ENCODE measurements around the gene NKAPL.
"Not testable (repeated sequence)": the region's sequence is repeated elsewhere in the genome, so short reads cannot be mapped to it uniquely, and the experiment has no call there.

NKAPL gene

GRCh38 chr6:28296520-28297060 lies 37.5 kb downstream of the NKAPL start:
- no peak for DNase-seq (ENCODE audit: low read depth)

GRCh38 chr6:28303570-28303969 lies 44.5 kb downstream of the NKAPL start:
- DNase-seq (ENCODE audit: low read depth), result no peak

GRCh38 chr6:28306363-28306762 lies 47.3 kb downstream of the NKAPL start:
- DNase-seq (ENCODE audit: low read depth), result not testable (repeated sequence)

Measured in activated T-cell treated with anti-CD3 and anti-CD28 coated beads for 1 hour (primary cell).